ENCODE data around the gene IL21R. TPM values are rescaled to one million over a fixed set of nuclear protein-coding genes. Genes with fewer than 3 reads are reported as not detected.

The IL21R gene
- total RNA-seq, 1 experiment from 2014 or later: 3.8 TPM

DNA sequence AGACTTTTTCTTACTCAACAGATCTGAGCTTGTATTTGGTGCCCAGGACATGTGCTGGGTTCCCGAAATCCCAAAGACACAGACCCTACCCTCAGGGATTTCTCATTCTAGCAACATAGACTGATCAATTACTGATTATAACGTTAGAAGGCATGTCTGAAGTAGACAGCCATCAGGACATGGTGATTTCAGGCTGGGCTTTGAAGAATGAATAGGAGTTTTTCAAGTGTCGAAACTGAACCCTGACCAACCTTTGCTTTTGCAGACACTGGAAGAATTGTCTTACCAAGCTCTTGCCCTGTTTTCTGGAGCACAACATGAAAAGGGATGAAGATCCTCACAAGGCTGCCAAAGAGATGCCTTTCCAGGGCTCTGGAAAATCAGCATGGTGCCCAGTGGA is 40.0 kb upstream of the IL21R start:
- POLR2A ChIA-PET (ENCODE audit: unreplicated experiment): interaction anchor here (0.6 kb wide), 1 partner anchor 60 kb away, joined by 3 read pairs; no protein-coding TSS in a partner anchor
- Histone ChIP-seq H3K27me3 (ENCODE audit: insufficient read depth, low read depth) (no peaks in the 10 kb centered on the region), H3K4me1 (replicated peaks; ENCODE audit: insufficient read depth) (peaks cover 36% of the 10 kb centered on the region), H3K36me3 (ENCODE audit: low read depth) (peaks cover 26% of the 10 kb centered on the region), H3K4me2 (no peak overlapping the region), H4K20me1 (ENCODE audit: insufficient read depth) (no peaks in the 10 kb centered on the region), H3K27ac (no peak overlapping the region), H3F3A (ENCODE audit: insufficient read depth, low read depth) (peaks cover 35% of the 10 kb centered on the region), H2AFZ (no peak overlapping the region), H3K9me3 (ENCODE audit: insufficient read depth, low read depth) (no peaks in the 10 kb centered on the region), H3K9me2 (ENCODE audit: insufficient read depth) (no peaks in the 10 kb centered on the region), H3K79me2 (ENCODE audit: low read depth) (no peaks in the 10 kb centered on the region), H3K4me3 (no peak overlapping the region)
- CTCF ChIA-PET: no interaction called here
- intact Hi-C loops (cut with micrococcal nuclease; ENCODE audit: unreplicated experiment): no loop called here
- DNase-seq: no peak
- no peak for TF ChIP-seq EZH2 (IDR thresholded peaks at IDR 0.05; ENCODE audit: low read depth)
- TF ChIP-seq, protein P1, sequence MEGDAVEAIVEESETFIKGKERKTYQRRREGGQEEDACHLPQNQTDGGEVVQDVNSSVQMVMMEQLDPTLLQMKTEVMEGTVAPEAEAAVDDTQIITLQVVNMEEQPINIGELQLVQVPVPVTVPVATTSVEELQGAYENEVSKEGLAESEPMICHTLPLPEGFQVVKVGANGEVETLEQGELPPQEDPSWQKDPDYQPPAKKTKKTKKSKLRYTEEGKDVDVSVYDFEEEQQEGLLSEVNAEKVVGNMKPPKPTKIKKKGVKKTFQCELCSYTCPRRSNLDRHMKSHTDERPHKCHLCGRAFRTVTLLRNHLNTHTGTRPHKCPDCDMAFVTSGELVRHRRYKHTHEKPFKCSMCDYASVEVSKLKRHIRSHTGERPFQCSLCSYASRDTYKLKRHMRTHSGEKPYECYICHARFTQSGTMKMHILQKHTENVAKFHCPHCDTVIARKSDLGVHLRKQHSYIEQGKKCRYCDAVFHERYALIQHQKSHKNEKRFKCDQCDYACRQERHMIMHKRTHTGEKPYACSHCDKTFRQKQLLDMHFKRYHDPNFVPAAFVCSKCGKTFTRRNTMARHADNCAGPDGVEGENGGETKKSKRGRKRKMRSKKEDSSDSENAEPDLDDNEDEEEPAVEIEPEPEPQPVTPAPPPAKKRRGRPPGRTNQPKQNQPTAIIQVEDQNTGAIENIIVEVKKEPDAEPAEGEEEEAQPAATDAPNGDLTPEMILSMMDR (conservative IDR thresholded peaks at IDR 0.05): no peak
- no TSS peak for BruUV-seq (replicated peaks)

DNA sequence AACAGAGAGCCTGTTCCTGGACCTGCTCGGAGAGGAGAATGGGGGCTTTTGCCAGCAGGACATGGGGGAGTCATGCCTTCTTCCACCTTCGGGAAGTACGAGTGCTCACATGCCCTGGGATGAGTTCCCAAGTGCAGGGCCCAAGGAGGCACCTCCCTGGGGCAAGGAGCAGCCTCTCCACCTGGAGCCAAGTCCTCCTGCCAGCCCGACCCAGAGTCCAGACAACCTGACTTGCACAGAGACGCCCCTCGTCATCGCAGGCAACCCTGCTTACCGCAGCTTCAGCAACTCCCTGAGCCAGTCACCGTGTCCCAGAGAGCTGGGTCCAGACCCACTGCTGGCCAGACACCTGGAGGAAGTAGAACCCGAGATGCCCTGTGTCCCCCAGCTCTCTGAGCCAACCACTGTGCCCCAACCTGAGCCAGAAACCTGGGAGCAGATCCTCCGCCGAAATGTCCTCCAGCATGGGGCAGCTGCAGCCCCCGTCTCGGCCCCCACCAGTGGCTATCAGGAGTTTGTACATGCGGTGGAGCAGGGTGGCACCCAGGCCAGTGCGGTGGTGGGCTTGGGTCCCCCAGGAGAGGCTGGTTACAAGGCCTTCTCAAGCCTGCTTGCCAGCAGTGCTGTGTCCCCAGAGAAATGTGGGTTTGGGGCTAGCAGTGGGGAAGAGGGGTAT is 39.3 kb upstream of the IL21R start:
- Histone ChIP-seq H3K36me3 (ENCODE audit: low read depth) (peaks cover 26% of the 10 kb centered on the region), H2AFZ (no peak overlapping the region), H3K4me1 (replicated peaks; ENCODE audit: insufficient read depth) (peaks cover 36% of the 10 kb centered on the region), H4K20me1 (ENCODE audit: insufficient read depth) (no peaks in the 10 kb centered on the region), H3K9me3 (ENCODE audit: insufficient read depth, low read depth) (no peaks in the 10 kb centered on the region), H3K27ac (peak overlapping the region; percentile 3; the same call in 1 of the 2 replicates), H3K4me3 (no peak overlapping the region), H3K9me2 (ENCODE audit: insufficient read depth) (no peaks in the 10 kb centered on the region), H3F3A (ENCODE audit: insufficient read depth, low read depth) (peaks cover 33% of the 10 kb centered on the region), H3K4me2 (no peak overlapping the region), H3K79me2 (ENCODE audit: low read depth) (no peaks in the 10 kb centered on the region), H3K27me3 (ENCODE audit: insufficient read depth, low read depth) (no peaks in the 10 kb centered on the region)
- DNase-seq: no peak
- intact Hi-C loops (cut with micrococcal nuclease; ENCODE audit: unreplicated experiment): no loop called here
- ChIA-PET CTCF (no interaction called here), POLR2A (ENCODE audit: unreplicated experiment) (interaction anchor here (0.6 kb wide), 1 partner anchor 61 kb away, joined by 3 read pairs; no protein-coding TSS in a partner anchor)
- no TSS peak for BruUV-seq (replicated peaks)
- TF ChIP-seq, protein P1 (conservative IDR thresholded peaks at IDR 0.05): no peak
- no peak for TF ChIP-seq EZH2 (IDR thresholded peaks at IDR 0.05; ENCODE audit: low read depth)

DNA sequence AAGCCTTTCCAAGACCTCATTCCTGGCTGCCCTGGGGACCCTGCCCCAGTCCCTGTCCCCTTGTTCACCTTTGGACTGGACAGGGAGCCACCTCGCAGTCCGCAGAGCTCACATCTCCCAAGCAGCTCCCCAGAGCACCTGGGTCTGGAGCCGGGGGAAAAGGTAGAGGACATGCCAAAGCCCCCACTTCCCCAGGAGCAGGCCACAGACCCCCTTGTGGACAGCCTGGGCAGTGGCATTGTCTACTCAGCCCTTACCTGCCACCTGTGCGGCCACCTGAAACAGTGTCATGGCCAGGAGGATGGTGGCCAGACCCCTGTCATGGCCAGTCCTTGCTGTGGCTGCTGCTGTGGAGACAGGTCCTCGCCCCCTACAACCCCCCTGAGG is 38.7 kb upstream of the IL21R start:
- Histone ChIP-seq H3K79me2 (ENCODE audit: low read depth) (no peaks in the 10 kb centered on the region), H3K4me3 (no peak overlapping the region), H3F3A (ENCODE audit: insufficient read depth, low read depth) (peaks cover 29% of the 10 kb centered on the region), H2AFZ (no peak overlapping the region), H3K27me3 (ENCODE audit: insufficient read depth, low read depth) (no peaks in the 10 kb centered on the region), H3K4me1 (replicated peaks; ENCODE audit: insufficient read depth) (peaks cover 36% of the 10 kb centered on the region), H3K4me2 (peak overlapping the region; percentile 42; the same call in 1 of the 2 replicates), H3K9me2 (ENCODE audit: insufficient read depth) (no peaks in the 10 kb centered on the region), H3K9me3 (ENCODE audit: insufficient read depth, low read depth) (no peaks in the 10 kb centered on the region), H3K36me3 (ENCODE audit: low read depth) (peaks cover 23% of the 10 kb centered on the region), H3K27ac (peak overlapping the region; percentile 3; the same call in 1 of the 2 replicates), H4K20me1 (ENCODE audit: insufficient read depth) (no peaks in the 10 kb centered on the region)
- BruUV-seq (replicated peaks): no TSS peak
- intact Hi-C loops (cut with micrococcal nuclease; ENCODE audit: unreplicated experiment): no loop called here
- POLR2A ChIA-PET (ENCODE audit: unreplicated experiment): no interaction called here
- no peak for DNase-seq
- CTCF ChIA-PET: no interaction called here
- TF ChIP-seq, protein P1 (conservative IDR thresholded peaks at IDR 0.05): no peak
- TF ChIP-seq EZH2 (IDR thresholded peaks at IDR 0.05; ENCODE audit: low read depth): no peak
